PC-3 (cell line): ENCODE data around the gene GFM1. TPM values are rescaled to one million over a fixed set of nuclear protein-coding genes. Genes with fewer than 3 reads are reported as not detected.

Source experiments
- ATAC-seq: fragments of 200-7000 bp; cut with Tn5 transposase; 2 replicates; pipeline ENCODE4 v1.9.1; 2020; ENCODE audit warnings: mild to moderate bottlenecking, moderate library complexity
- BruUV-seq: library from RNA; stranded (reverse); fragments of 400-500 nt; replicated peaks from 2 replicates; lab custom pipeline; 2021; lab: Mats Ljungman, UMichigan
- CTCF ChIA-PET: fragments of 300-600 bp; sonication (Branson Sonifier 250); formaldehyde crosslinking; loops from one replicate; lab custom pipeline; 2022; ENCODE audit warnings: antibody characterized with exemption; lab: Charles Lee
- POLR2A ChIA-PET: fragments of 300-600 bp; sonication (Branson Sonifier 250); formaldehyde crosslinking; loops from one replicate; lab custom pipeline; 2022; ENCODE audit warnings: antibody characterized with exemption; ENCODE audit not compliant: unreplicated experiment; lab: Charles Lee
- DNase-seq: peaks from one replicate; pipeline ENCODE4 v3.0.0-alpha.2; 2015
- H2AFZ ChIP-seq: fragments of 300-600 bp; sonication (generic); 2 replicates; pipeline ENCODE4 v1.6.0; 2016; ENCODE audit warnings: antibody characterized with exemption, low read length
- H3F3A ChIP-seq: fragments of 300-600 bp; sonication (generic); one replicate; pipeline ENCODE4 v1.6.0; 2017; ENCODE audit warnings: antibody characterized with exemption, low read length, control low read depth, mild to moderate bottlenecking; ENCODE audit not compliant: unreplicated experiment
- H3K27ac ChIP-seq: fragments of 300-600 bp; sonication (generic); 2 replicates; pipeline ENCODE4 v1.5.1; 2016; ENCODE audit warnings: mild to moderate bottlenecking, low read length
- H3K27me3 ChIP-seq: fragments of 300-600 bp; sonication (generic); 2 replicates; pipeline ENCODE4 v1.6.1; 2016; ENCODE audit warnings: low read length, mixed read lengths
- H3K36me3 ChIP-seq: fragments of 300-600 bp; sonication (generic); 2 replicates; pipeline ENCODE4 v1.6.1; 2016; ENCODE audit warnings: low read depth, mixed run types, low read length, mixed read lengths
- H3K4me1 ChIP-seq: fragments of 300-600 bp; sonication (generic); 2 replicates; pipeline ENCODE4 v1.5.1; 2016; ENCODE audit warnings: low read length; ENCODE audit not compliant: insufficient read depth
- H3K4me2 ChIP-seq: fragments of 300-600 bp; sonication (generic); 2 replicates; pipeline ENCODE4 v1.6.0; 2016; ENCODE audit warnings: low read length
- H3K4me3 ChIP-seq: fragments of 300-600 bp; sonication (generic); 2 replicates; pipeline ENCODE4 v1.5.1; 2016; ENCODE audit warnings: mild to moderate bottlenecking, low read length, mixed read lengths
- H3K79me2 ChIP-seq: fragments of 300-600 bp; sonication (generic); 2 replicates; pipeline ENCODE4 v1.6.1; 2017; ENCODE audit warnings: low read length, mixed read lengths
- H3K9ac ChIP-seq: fragments of 300-600 bp; sonication (generic); 2 replicates; pipeline ENCODE4 v1.6.0; 2016; ENCODE audit warnings: mild to moderate bottlenecking, low read length
- H3K9me2 ChIP-seq: fragments of 300-600 bp; sonication (generic); replicated peaks from 2 replicates; pipeline ENCODE4 v1.6.1; 2016; ENCODE audit warnings: mixed run types, low read length, mixed read lengths
- H3K9me3 ChIP-seq: fragments of 300-600 bp; sonication (generic); 2 replicates; pipeline ENCODE4 v1.6.1; 2016; ENCODE audit warnings: low read length, mixed read lengths
- H4K20me1 ChIP-seq: fragments of 300-600 bp; sonication (generic); 2 replicates; pipeline ENCODE4 v1.6.1; 2016; ENCODE audit warnings: low read length, mixed read lengths
- EZH2 ChIP-seq: fragments of 300-600 bp; sonication (generic); IDR thresholded peaks from one replicate; pipeline ENCODE4 v1.6.1; 2017; ENCODE audit warnings: antibody characterized with exemption, mild to moderate bottlenecking, low read length; ENCODE audit not compliant: unreplicated experiment
- EZH2phosphoT487 ChIP-seq: fragments of 300-600 bp; sonication (generic); IDR thresholded peaks from 2 replicates; pipeline ENCODE4 v1.6.1; 2018; ENCODE audit warnings: mild to moderate bottlenecking, antibody characterized with exemption, low read length, borderline replicate concordance
- intact Hi-C: fragments of 100-400 bp; cut with micrococcal nuclease; formaldehyde crosslinking; loops from 2 replicates; pipeline ENCODE4 v1.9.0; 2023
- total RNA-seq: library from RNA; depleted of rRNA; stranded (reverse); fragments of >200 nt; gene quantifications from 2 replicates; pipeline ENCODE4 v1.2.3, GENCODE V29; 2014
- TF ChIP-seq, protein P1 (sequence below): fragments of 300-600 bp; sonication (generic); conservative IDR thresholded peaks from 2 replicates; pipeline ENCODE4 v1.5.1; 2017; ENCODE audit warnings: antibody characterized with exemption, low read depth, mild to moderate bottlenecking, low read length

The GFM1 gene
- total RNA-seq, 1 experiment from 2014 or later = 37.5 TPM

GRCh38 chr3:158738653-158739052 lies 94.3 kb downstream of the GFM1 start:
- Histone ChIP-seq H3K27me3 (no peaks in the 10 kb centered on the region), H3F3A (no peaks in the 10 kb centered on the region), H3K4me2 (no peak overlapping the region), H3K4me3 (no peak overlapping the region), H3K9me3 (no peaks in the 10 kb centered on the region), H2AFZ (no peak overlapping the region), H3K9me2 (no peaks in the 10 kb centered on the region; the same call in 1 of the 2 replicates), H3K9ac (no peak overlapping the region), H3K4me1 (peaks cover 13% of the 10 kb centered on the region), H3K36me3 (no peaks in the 10 kb centered on the region), H3K79me2 (no peaks in the 10 kb centered on the region), H4K20me1 (no peaks in the 10 kb centered on the region), H3K27ac (no peak overlapping the region)
- intact Hi-C loops = no loop called here
- TF ChIP-seq EZH2 (no peak), EZH2phosphoT487 (no peak)
- TF ChIP-seq, protein P1, sequence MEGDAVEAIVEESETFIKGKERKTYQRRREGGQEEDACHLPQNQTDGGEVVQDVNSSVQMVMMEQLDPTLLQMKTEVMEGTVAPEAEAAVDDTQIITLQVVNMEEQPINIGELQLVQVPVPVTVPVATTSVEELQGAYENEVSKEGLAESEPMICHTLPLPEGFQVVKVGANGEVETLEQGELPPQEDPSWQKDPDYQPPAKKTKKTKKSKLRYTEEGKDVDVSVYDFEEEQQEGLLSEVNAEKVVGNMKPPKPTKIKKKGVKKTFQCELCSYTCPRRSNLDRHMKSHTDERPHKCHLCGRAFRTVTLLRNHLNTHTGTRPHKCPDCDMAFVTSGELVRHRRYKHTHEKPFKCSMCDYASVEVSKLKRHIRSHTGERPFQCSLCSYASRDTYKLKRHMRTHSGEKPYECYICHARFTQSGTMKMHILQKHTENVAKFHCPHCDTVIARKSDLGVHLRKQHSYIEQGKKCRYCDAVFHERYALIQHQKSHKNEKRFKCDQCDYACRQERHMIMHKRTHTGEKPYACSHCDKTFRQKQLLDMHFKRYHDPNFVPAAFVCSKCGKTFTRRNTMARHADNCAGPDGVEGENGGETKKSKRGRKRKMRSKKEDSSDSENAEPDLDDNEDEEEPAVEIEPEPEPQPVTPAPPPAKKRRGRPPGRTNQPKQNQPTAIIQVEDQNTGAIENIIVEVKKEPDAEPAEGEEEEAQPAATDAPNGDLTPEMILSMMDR = no peak
- ChIA-PET POLR2A (no interaction called here), CTCF (no interaction called here)
- ATAC-seq (no peak), DNase-seq (no peak)
- no TSS peak for BruUV-seq

DNA sequence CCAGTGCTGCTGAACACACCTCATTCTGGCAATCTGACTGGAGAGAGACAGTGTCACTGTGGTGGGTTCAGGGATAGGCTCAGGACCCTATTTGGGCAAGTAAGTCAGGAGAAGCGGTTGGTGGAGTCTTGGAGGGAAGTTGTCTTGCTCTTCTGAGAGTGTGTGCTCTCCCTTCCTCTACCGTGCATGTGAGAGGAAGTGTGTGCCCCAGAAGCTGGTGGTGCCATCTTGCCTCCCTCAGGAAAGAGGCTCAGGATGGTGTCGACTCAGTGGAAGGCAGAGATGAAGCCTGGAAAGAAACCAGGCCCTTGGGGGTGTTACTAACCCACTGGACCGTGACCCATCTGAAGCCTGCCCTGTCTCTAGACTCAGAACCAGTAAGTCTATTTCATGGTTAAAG lies 94.8 kb downstream of the GFM1 start:
- no peak overlapping the region for H3K4me2 ChIP-seq
- H3K9me3 ChIP-seq = no peaks in the 10 kb centered on the region
- no peak overlapping the region for H2AFZ ChIP-seq
- no TSS peak for BruUV-seq
- H3K9me2 ChIP-seq = no peaks in the 10 kb centered on the region; the same call in 1 of the 2 replicates
- no peak for ATAC-seq
- no peak overlapping the region for H3K9ac ChIP-seq
- no peaks in the 10 kb centered on the region for H3K79me2 ChIP-seq
- H3K4me3 ChIP-seq = no peak overlapping the region
- no peaks in the 10 kb centered on the region for H3K36me3 ChIP-seq
- H3K4me1 ChIP-seq = peaks cover 17% of the 10 kb centered on the region
- ChIA-PET POLR2A (no interaction called here), CTCF (no interaction called here)
- TF ChIP-seq EZH2phosphoT487 (no peak), EZH2 (no peak)
- TF ChIP-seq, protein P1 = no peak
- no peak overlapping the region for H3K27ac ChIP-seq
- no peaks in the 10 kb centered on the region for H3F3A ChIP-seq
- DNase-seq = no peak
- intact Hi-C loops = no loop called here
- no peaks in the 10 kb centered on the region for H4K20me1 ChIP-seq
- no peaks in the 10 kb centered on the region for H3K27me3 ChIP-seq

DNA sequence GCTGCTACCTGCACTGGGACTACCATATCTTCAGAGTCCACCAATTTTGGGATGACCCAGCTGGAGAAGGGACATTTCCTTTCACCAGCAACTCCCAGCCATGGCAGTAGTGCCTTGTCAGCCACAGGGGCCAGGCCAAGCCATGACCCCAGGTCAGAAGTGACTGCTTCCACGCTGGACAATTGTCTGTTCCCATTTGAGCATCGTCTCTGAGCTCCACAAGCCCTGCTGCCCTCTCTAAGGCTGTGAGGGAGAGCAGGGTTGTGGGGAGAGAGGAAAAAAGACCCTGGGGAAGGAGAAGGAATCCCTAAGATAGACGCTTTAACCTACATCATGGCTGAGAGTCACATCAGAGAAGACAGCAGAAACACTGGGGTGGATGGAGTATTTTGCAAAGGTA lies 95.3 kb downstream of the GFM1 start:
- intact Hi-C loops = no loop called here
- no peak for ATAC-seq
- CTCF ChIA-PET = no interaction called here

More for the DNA sequence above, 95.3 kb downstream of the GFM1 start:
- TF ChIP-seq EZH2phosphoT487 = no peak
- TF ChIP-seq, protein P1 = no peak
- no peak for TF ChIP-seq EZH2
- no peak overlapping the region for H3K27ac ChIP-seq
- no peaks in the 10 kb centered on the region for H3K79me2 ChIP-seq
- H4K20me1 ChIP-seq = no peaks in the 10 kb centered on the region
- H3K9me2 ChIP-seq = no peaks in the 10 kb centered on the region; the same call in 1 of the 2 replicates
- no peak overlapping the region for H3K4me3 ChIP-seq
- no peaks in the 10 kb centered on the region for H3K9me3 ChIP-seq
- H3K4me2 ChIP-seq = no peak overlapping the region
- no TSS peak for BruUV-seq
- peaks cover 23% of the 10 kb centered on the region for H3K4me1 ChIP-seq
- H3K27me3 ChIP-seq = no peaks in the 10 kb centered on the region
- H2AFZ ChIP-seq = no peak overlapping the region
- H3K36me3 ChIP-seq = no peaks in the 10 kb centered on the region
- no peaks in the 10 kb centered on the region for H3F3A ChIP-seq
- POLR2A ChIA-PET = no interaction called here
- DNase-seq = no peak
- H3K9ac ChIP-seq = no peak overlapping the region
